Kidney tubule cell (primary cell): ENCODE results near the gene IFRD2.

Experiments used
- DNase-seq: peaks from one replicate; pipeline ENCODE4 v3.0.0-alpha.2; 2018; ENCODE audit warnings: low spot score

IFRD2 gene

GRCh38 chr3:50302095-50303012, 10.1 kb upstream of the IFRD2 start:
- no peak for DNase-seq

- DNase-seq: no peak
These were observed 8.5 kb upstream of the IFRD2 start for GRCh38 chr3:50300681-50301254.

- peak; percentile 39 for DNase-seq
These were observed 7.9 kb upstream of the IFRD2 start for GRCh38 chr3:50299929-50300680.

- DNase-seq: no peak
These were observed 7.4 kb upstream of the IFRD2 start for GRCh38 chr3:50299638-50299928.

GRCh38 chr3:50298836-50299637, 6.8 kb upstream of the IFRD2 start, which contains the start of the genes HYAL3 and NAA80:
HYAL3 (minus strand) TSS chr3:50299405; CDS start chr3:50295602, 3,803 bp downstream.
NAA80 (minus strand) TSS chr3:50299405; CDS start chr3:50297463, 1,942 bp downstream.
- DNase-seq: peak; percentile 100

GRCh38 chr3:50297896-50298725, 5.9 kb upstream of the IFRD2 start:
- DNase-seq: no peak

GRCh38 chr3:50297384-50297775, 5.2 kb upstream of the IFRD2 start:
- DNase-seq: no peak

- DNase-seq: no peak
These were observed 4.6 kb upstream of the IFRD2 start for GRCh38 chr3:50296721-50297383.

- DNase-seq: no peak
These were observed 3.6 kb upstream of the IFRD2 start for GRCh38 chr3:50295553-50296431.

- no peak for DNase-seq
These were observed 2.5 kb upstream of the IFRD2 start for GRCh38 chr3:50294492-50295403.

GRCh38 chr3:50294089-50294488, 1.9 kb upstream of the IFRD2 start:
- no peak for DNase-seq

- DNase-seq: no peak
These were observed 1.0 kb upstream of the IFRD2 start for GRCh38 chr3:50293079-50293801.

- DNase-seq: no peak
These were observed 2.0 kb downstream of the IFRD2 start for GRCh38 chr3:50290161-50290641.

- no peak for DNase-seq
These were observed 3.1 kb downstream of the IFRD2 start for GRCh38 chr3:50289130-50289529.

GRCh38 chr3:50288387-50289007, 3.7 kb downstream of the IFRD2 start:
- no peak for DNase-seq

- DNase-seq: no peak
These were observed 5.0 kb downstream of the IFRD2 start for GRCh38 chr3:50287262-50287661.
